Fibroblast of pulmonary artery (primary cell): ENCODE results near the gene PSMA5.

ENCODE experiments used
- DNase-seq: peaks from one replicate; pipeline ENCODE4 v3.0.0-alpha.2; 2010; ENCODE audit warnings: low read depth
- H3K4me3 ChIP-seq: replicated peaks from 2 replicates; pipeline ENCODE4 v1.5.1; 2011; ENCODE audit warnings: low read depth, mild to moderate bottlenecking, control low read depth, low read length, moderate library complexity
- CTCF ChIP-seq: IDR thresholded peaks from 2 replicates; pipeline ENCODE4 v1.5.1; 2011; ENCODE audit warnings: mild to moderate bottlenecking, control low read depth, low read length, inconsistent platforms; ENCODE audit errors: missing control alignments

Gene PSMA5

GRCh38 chr1:109468061-109468460 is 41.8 kb upstream of the PSMA5 start:
- H3K4me3 ChIP-seq, result no peak overlapping the region
- no peak for DNase-seq
- TF ChIP-seq CTCF, result no peak

GRCh38 chr1:109467301-109467777 is 41.1 kb upstream of the PSMA5 start:
- TF ChIP-seq CTCF, result no peak
- H3K4me3 ChIP-seq, result no peak overlapping the region
- DNase-seq, result no peak

GRCh38 chr1:109466452-109467300 is 40.4 kb upstream of the PSMA5 start, which contains the start of gene SYPL2:
SYPL2 (plus strand) TSS chr1:109466546; CDS start chr1:109466844, 298 bp downstream.
- DNase-seq, result no peak
- peak within 1 kb of the TSS; percentile 40 for H3K4me3 ChIP-seq
- no peak for TF ChIP-seq CTCF

GRCh38 chr1:109466125-109466451 is 39.8 kb upstream of the PSMA5 start:
- TF ChIP-seq CTCF, result no peak
- H3K4me3 ChIP-seq, result peak overlapping the region; percentile 40
- no peak for DNase-seq

GRCh38 chr1:109457819-109458218 is 31.6 kb upstream of the PSMA5 start:
- DNase-seq, result no peak
- TF ChIP-seq CTCF, result no peak
- H3K4me3 ChIP-seq, result no peak overlapping the region

- DNase-seq, result no peak
- no peak for TF ChIP-seq CTCF
- H3K4me3 ChIP-seq, result no peak overlapping the region
Measured at GRCh38 chr1:109454497-109455133, 28.4 kb upstream of the PSMA5 start.
